ENCODE data around the gene ZDHHC19.
"Not testable (repeated sequence)": the region's sequence is repeated elsewhere in the genome, so short reads cannot be mapped to it uniquely, and the experiment has no call there.

ZDHHC19 gene, protein sequence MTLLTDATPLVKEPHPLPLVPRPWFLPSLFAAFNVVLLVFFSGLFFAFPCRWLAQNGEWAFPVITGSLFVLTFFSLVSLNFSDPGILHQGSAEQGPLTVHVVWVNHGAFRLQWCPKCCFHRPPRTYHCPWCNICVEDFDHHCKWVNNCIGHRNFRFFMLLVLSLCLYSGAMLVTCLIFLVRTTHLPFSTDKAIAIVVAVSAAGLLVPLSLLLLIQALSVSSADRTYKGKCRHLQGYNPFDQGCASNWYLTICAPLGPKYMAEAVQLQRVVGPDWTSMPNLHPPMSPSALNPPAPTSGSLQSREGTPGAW

DNA sequence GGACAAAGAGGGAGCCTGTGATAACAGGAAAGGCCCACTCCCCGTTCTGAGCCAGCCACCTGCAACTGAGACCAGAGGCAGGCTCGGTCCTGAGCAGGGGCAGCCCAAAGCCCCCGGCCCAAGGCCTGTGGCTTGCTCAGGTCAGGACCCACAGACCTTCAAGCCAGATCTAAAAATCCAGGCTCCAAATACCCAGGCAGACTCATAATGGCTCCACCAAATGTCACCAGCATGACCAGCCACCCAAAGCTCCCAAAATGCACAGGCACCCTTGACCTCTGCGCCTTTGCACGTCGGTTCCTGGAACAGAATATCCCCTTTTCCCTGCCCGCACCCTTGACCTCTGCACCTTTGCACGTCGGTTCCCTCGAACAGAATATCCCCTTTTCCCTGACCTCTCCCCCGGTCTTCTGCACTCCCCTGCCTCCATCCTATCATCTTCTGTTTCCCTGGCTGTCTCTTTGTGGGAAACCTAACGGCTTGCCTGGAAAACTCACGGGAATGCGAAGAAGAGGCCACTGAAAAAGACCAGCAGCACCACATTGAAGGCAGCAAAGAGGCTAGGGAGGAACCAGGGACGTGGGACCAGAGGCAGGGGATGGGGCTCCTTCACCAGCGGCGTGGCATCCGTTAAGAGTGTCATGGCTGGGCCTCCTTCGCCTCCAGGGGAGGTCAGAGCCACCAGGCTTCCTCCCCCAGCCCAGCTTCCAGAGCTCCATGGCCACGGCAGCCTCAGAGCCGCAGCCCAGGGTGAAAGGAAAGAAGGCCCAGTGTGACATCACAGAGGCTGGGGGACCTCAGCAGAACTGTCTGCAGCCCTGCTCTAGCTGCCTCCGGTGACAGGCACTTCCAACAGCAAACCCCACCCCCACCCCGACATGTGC, at the start of gene ZDHHC19:
Gene ZDHHC19 (minus strand): TSS at position 728 of the 884 bp plus-strand sequence. CDS start 85 bp downstream, at position 643.
- no peak for DNase-seq (ENCODE audit: low read depth)

- DNase-seq (ENCODE audit: low read depth), result no peak
These were observed 49.6 kb upstream of the ZDHHC19 start for GRCh38 chr3:196260784-196261183.

GRCh38 chr3:196255776-196256175, 44.6 kb upstream of the ZDHHC19 start:
- DNase-seq (ENCODE audit: low read depth), result no peak

DNA sequence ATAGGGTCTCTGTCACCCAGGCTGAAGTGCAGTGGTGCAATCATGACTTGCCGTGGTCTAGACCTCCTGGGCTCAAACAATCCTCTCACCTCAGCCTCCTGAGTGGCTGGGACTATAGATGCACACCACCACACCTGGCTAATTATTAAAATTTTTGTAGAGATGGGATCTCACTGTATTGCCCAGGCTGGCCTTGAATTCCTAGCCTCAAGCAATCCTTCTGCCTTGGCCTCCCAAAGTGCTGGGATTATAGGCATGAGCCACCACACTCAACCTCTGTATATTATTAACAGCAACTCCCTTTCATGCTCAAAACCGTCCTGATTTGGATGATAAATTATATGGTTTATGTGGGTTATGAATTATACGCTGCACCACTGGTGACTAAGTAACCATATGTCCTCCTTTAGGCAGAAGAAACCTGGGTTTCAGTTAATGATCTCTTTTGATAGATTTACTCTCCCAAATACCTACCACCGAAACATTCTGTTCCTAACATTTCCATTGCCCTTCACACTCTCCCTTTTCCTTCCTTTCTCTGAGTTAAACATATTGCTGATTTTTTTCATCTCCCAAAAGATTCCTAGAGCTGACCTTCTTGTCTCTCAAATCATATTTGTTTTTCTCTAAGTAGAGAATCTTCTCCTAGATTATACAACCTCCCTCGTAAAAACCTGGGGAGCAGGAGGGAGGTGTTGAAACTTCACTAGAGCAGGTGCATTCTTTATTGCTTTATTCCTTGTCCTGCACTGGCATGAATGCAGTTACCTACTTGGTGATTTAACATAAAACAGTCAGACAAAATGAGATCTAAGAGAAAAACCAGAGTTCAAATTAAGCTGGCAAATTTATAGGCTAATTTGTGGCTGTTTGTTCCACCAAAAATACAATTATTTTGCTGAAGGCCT, 43.4 kb upstream of the ZDHHC19 start:
- no peak for DNase-seq (ENCODE audit: low read depth)

DNA sequence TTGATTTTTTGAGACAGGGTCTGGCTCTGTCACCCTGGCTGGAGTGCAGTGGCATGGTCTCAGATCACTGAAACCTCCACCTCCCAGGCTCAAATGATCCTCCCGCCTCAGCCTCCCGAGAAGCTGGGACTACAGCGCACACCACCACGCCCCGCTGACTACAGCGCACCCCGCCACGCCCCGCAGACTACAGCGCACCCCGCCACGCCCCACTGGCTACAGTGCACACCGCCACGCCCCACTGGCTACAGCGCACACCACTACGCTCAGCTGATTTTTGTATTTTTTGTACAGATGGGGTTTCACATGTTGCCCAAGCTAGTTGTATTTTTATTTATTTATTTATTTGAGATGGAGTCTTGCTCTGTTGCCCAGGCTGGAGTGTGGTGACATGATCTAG, 40.7 kb upstream of the ZDHHC19 start:
- DNase-seq (ENCODE audit: low read depth), result no peak

- no peak for DNase-seq (ENCODE audit: low read depth)
These were observed 35.6 kb upstream of the ZDHHC19 start for GRCh38 chr3:196246612-196247308.

GRCh38 chr3:196244166-196244565, 33.0 kb upstream of the ZDHHC19 start:
- not testable (repeated sequence) for DNase-seq (ENCODE audit: low read depth)

- no peak for DNase-seq (ENCODE audit: low read depth)
These were observed 30.5 kb upstream of the ZDHHC19 start for GRCh38 chr3:196241704-196242103.

DNA sequence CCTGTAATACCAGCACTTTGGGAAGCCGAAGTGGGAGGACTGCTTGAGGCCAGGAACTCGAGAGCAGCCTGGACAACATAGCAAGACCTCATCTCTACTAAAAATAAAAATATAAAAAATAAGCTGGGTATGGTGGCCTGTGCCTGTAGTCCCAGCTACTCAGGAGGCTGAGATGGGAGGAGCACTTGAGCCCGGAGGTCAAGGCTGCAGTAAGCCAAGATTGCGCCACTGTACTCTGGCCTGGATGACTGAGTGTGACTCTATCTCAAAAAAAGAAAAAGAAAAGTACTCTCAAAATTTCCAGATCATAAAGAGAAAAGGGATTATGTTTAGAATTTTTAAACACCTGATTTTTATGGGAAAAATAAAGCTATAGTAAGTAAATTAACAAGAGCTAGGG, 29.2 kb upstream of the ZDHHC19 start:
- no peak for DNase-seq (ENCODE audit: low read depth)

DNA sequence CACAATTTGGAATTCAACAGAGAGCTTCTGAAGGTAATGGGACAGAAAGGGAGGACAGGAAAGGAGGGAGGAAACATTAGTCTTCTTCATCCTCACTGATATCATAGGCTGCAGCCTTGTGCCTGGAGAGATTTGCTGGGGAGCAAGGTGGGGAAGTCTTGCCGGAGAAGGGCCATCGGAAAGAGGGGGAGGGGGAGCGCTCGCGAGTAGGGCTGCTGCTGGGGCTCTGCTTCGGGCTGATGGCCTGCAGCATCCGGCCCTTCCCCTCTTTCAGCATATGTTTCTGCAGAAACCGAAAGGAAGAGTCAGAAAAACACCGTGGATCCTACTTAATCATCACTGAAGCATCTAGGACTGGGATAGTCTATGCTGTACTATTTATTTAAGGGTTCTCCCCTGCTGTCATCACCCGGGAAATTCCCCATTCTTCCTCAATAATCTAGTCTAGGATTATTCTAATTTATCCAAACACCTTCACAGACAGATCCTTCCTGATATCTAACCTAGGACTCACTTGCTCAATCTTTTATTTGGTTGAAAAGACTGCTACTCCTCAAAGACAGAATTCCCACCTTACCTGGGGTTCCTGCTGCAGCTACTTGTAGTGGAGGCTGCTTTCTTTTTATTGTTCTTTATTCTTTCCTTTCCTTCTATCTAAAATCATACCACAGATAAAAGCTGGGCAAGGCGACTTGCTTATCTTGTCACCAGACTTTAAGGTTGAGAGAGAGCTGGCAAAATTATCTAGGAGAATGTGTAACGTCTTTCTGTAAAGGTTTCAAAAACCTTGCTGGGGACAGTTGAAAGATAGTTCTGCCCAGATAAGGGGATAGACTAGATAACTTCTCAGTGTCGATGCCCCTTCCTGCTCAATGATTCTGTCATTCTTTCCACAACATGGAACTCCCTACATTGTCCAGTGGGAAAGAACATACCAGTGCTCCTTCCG, 27.7 kb upstream of the ZDHHC19 start:
- DNase-seq (ENCODE audit: low read depth), result no peak

DNA sequence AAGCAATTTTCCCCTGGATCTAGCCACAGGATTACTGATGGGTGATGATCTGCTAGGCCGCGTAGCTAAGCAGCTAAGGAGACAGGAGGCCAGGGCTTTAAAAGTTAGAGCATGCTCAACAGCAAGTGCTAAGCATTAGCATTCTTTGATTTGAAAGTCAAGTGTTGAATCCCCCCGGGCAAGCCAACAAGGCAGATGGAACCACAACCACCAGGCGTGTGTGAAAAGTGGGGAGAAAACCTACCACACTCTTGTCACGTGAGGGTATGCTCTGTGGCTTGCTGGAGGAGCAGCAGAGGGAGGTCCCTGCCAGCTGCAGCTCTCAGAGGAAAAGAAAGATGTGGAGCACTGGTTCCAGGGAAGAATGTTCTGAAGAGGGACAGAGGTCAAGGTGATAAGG, 26.0 kb upstream of the ZDHHC19 start:
- no peak for DNase-seq (ENCODE audit: low read depth)

GRCh38 chr3:196236223-196236622, 25.0 kb upstream of the ZDHHC19 start:
- no peak for DNase-seq (ENCODE audit: low read depth)

DNA sequence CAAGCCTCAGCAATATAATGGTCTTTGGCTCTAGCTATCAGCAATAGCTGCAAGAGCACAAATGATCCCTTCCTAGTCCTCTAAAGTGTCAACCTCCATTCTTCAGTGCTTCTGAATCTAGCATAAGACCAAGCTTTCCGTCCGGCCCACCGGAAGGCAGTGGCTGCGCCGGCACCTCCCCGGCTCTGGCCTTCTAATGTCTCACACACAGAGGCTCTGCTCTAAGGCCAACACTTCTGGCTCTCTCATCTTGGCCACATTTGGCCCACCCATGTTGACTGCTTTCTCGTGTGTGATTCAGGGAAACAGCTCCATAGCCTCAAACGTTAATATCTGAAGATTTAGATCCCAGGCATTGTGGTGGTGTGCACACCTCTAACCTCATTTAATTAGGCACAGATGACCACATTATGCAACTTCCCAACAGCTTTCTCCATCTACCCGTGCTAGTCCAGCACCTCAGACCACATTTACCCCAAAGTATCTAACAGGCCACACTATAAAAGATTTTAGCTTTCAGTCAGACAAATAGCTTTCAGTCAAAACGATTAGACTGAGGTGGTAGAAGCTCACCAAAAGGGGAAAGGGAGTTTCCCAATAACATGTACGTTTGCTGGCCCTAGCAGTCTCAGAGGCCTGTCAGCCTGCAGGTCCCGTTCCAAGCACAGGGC, 24.4 kb upstream of the ZDHHC19 start:
- no peak for DNase-seq (ENCODE audit: low read depth)

DNA sequence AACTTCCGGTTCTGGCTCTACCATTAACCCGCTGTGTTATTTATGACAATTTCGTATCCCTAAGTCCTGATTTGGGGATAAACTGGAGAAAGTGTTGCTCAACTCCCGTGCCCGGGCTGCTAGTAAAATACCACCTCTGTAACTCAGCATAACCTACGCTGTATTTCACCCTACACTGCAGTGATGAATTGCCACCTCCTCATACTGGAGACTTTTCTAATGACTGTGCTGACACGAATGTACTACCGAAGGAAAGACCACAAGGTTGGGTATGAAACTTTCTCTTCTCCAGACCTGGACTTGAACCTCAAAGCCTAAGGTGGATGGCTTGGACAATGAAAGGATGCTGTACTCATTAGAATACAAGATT, 21.7 kb upstream of the ZDHHC19 start:
- DNase-seq (ENCODE audit: low read depth), result no peak

GRCh38 chr3:196232154-196232881, 21.1 kb upstream of the ZDHHC19 start:
- no peak for DNase-seq (ENCODE audit: low read depth)

DNA sequence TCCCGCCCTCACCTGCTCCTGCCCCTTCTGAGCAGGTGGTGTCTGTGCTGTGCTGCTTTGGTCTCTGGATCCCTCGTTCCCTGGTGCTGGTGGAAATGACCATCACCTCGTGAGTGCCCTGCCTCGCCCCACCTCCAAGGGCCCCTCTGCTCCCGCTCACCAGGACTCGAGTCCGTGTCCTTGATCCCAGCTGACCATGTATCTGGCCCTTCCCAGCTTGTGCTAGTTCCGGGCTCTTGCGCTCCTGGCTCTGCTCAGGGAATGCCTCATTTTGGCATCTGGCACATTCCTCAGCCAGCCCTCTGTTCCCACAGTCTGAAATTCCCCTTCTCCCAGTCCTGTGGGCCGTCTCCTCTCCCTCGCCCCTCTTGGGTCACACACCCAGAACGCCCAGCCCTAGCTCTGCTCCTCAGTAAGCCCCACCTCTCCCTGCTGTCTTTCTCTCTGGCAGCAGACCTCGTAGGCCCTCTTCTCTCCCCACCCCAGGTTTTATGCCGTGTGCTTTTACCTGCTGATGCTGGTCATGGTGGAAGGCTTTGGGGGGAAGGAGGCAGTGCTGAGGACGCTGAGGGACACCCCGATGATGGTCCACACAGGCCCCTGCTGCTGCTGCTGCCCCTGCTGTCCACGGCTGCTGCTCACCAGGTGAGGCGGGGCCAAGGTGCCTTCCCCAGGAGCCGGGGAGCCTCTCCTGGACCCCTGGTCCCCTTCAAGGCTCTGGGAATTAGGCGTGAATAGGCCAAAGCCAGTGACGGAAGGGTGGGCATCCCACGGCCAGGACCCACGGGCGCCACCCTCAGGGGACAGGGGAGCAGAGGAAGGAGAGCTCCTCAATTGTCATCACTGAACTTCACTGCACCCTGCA, 16.7 kb upstream of the ZDHHC19 start:
- no peak for DNase-seq (ENCODE audit: low read depth)

GRCh38 chr3:196227121-196227561, 15.9 kb upstream of the ZDHHC19 start:
- no peak for DNase-seq (ENCODE audit: low read depth)

GRCh38 chr3:196225763-196226364, 14.7 kb upstream of the ZDHHC19 start:
- no peak for DNase-seq (ENCODE audit: low read depth)
